DOHH2 (cell line): Measurements from ENCODE around the gene ZNF746.

Experiments
- H3F3A ChIP-seq: fragments of 200-600 bp; sonication (generic), shearing (Covaris generic); 2 replicates; pipeline ENCODE4 v1.6.0; 2016; ENCODE audit warnings: antibody characterized with exemption, mild to moderate bottlenecking; ENCODE audit not compliant: control insufficient read depth, insufficient read depth
- H3K27ac ChIP-seq: fragments of 200-600 bp; sonication (generic); 2 replicates; pipeline ENCODE4 v1.5.1; 2014; ENCODE audit warnings: low read depth, mild to moderate bottlenecking, low read length, moderate library complexity
- H3K27me3 ChIP-seq: fragments of 200-600 bp; sonication (generic); 2 replicates; pipeline ENCODE4 v1.6.1; 2014; ENCODE audit warnings: mild to moderate bottlenecking, low read length, mixed read lengths; ENCODE audit not compliant: control insufficient read depth
- H3K36me3 ChIP-seq: fragments of 200-600 bp; sonication (generic); 2 replicates; pipeline ENCODE4 v1.6.1; 2014; ENCODE audit warnings: mild to moderate bottlenecking, low read length, moderate library complexity, mixed read lengths; ENCODE audit not compliant: control insufficient read depth
- H3K4me1 ChIP-seq: fragments of 200-600 bp; sonication (generic); 2 replicates; pipeline ENCODE4 v1.6.1; 2014; ENCODE audit warnings: mild to moderate bottlenecking, low read length, mixed read lengths; ENCODE audit not compliant: control insufficient read depth
- H3K4me2 ChIP-seq: fragments of 200-600 bp; sonication (generic); 2 replicates; pipeline ENCODE4 v1.6.0; 2014; ENCODE audit warnings: mild to moderate bottlenecking, low read length, moderate library complexity
- H3K4me3 ChIP-seq: fragments of 200-600 bp; sonication (generic); 2 replicates; pipeline ENCODE4 v1.5.1; 2014; ENCODE audit warnings: mild to moderate bottlenecking, low read length, mixed read lengths
- H3K79me2 ChIP-seq: fragments of 200-600 bp; sonication (generic); 2 replicates; pipeline ENCODE4 v1.6.1; 2014; ENCODE audit warnings: mild to moderate bottlenecking, low read length, mixed read lengths; ENCODE audit not compliant: control insufficient read depth
- H3K9me2 ChIP-seq: fragments of 200-600 bp; sonication (generic); replicated peaks from 2 replicates; pipeline ENCODE4 v1.6.1; 2014; ENCODE audit warnings: mild to moderate bottlenecking, low read length, mixed read lengths; ENCODE audit not compliant: control insufficient read depth
- H3K9me3 ChIP-seq: fragments of 200-600 bp; sonication (generic); 2 replicates; pipeline ENCODE4 v1.6.1; 2014; ENCODE audit warnings: antibody characterized with exemption, low read length, mixed read lengths; ENCODE audit not compliant: control insufficient read depth, insufficient read depth
- H4K20me1 ChIP-seq: fragments of 200-600 bp; sonication (generic); 2 replicates; pipeline ENCODE4 v1.6.0; 2014; ENCODE audit warnings: low read depth, mild to moderate bottlenecking, antibody characterized with exemption, low read length, moderate library complexity; ENCODE audit not compliant: control insufficient read depth, insufficient read depth
- EZH2phosphoT487 ChIP-seq: fragments of 200-600 bp; sonication (generic); IDR thresholded peaks from 2 replicates; pipeline ENCODE4 v1.6.1; 2017; ENCODE audit warnings: borderline replicate concordance, mild to moderate bottlenecking, antibody characterized with exemption, low read length, moderate library complexity, mixed read lengths
- TF ChIP-seq, protein P1 (sequence below): fragments of 200-600 bp; sonication (generic); IDR thresholded peaks from one replicate; pipeline ENCODE4 v1.5.1; 2014; ENCODE audit warnings: antibody characterized with exemption, mild to moderate bottlenecking, low read depth, low read length; ENCODE audit not compliant: poor library complexity, severe bottlenecking

Gene ZNF746

DNA sequence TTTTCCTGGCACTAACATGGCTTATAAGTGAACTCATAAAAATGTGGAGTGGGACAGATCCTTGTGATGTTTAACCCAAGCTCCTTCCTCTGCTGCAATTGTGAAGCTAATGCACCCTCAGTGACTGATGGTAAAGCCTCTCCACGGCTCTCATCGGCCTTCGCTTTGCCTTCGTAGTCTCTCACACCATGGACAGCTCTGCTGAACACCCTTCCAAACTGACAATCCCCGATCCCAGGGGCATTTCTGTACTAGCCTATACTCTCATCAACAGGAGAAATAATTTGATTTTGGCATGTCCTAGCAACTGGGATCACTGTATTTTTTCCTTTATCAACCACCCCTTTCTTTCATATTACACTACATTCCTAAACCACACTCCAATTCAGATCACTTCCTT, 42.9 kb downstream of the ZNF746 start:
- H3K36me3 ChIP-seq: peaks cover 58% of the 10 kb centered on the region
- H3K4me2 ChIP-seq: no peak overlapping the region
- H3K4me3 ChIP-seq: no peak overlapping the region
- H3K27me3 ChIP-seq: no peaks in the 10 kb centered on the region
- no peaks in the 10 kb centered on the region for H3K9me3 ChIP-seq
- TF ChIP-seq, protein P1, sequence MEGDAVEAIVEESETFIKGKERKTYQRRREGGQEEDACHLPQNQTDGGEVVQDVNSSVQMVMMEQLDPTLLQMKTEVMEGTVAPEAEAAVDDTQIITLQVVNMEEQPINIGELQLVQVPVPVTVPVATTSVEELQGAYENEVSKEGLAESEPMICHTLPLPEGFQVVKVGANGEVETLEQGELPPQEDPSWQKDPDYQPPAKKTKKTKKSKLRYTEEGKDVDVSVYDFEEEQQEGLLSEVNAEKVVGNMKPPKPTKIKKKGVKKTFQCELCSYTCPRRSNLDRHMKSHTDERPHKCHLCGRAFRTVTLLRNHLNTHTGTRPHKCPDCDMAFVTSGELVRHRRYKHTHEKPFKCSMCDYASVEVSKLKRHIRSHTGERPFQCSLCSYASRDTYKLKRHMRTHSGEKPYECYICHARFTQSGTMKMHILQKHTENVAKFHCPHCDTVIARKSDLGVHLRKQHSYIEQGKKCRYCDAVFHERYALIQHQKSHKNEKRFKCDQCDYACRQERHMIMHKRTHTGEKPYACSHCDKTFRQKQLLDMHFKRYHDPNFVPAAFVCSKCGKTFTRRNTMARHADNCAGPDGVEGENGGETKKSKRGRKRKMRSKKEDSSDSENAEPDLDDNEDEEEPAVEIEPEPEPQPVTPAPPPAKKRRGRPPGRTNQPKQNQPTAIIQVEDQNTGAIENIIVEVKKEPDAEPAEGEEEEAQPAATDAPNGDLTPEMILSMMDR: no peak
- no peak for TF ChIP-seq EZH2phosphoT487
- no peaks in the 10 kb centered on the region for H3F3A ChIP-seq
- no peaks in the 10 kb centered on the region for H4K20me1 ChIP-seq
- peaks cover 34% of the 10 kb centered on the region for H3K79me2 ChIP-seq
- H3K27ac ChIP-seq: no peak overlapping the region
- no peaks in the 10 kb centered on the region for H3K9me2 ChIP-seq
- peaks cover 22% of the 10 kb centered on the region for H3K4me1 ChIP-seq

DNA sequence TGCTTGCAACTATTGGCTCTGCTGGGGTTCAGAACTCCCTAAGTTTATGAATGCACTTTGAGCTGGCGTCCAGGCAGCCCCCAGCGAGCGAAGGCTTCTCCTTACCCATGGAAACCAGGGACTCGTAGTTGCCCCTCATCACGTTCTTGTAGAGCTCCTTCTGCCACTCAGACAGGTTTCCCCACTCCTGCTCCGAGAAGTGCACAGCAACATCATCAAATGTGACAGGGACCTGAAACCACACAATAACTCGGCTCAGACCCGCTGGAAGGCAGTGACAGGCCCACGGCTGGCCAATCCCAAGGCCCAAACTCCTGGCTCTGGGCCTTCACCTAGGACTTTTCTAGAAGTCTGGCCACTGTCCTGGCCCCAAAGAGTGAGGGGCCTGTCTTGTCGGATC, 43.6 kb downstream of the ZNF746 start:
- H3K9me3 ChIP-seq: no peaks in the 10 kb centered on the region

DNA sequence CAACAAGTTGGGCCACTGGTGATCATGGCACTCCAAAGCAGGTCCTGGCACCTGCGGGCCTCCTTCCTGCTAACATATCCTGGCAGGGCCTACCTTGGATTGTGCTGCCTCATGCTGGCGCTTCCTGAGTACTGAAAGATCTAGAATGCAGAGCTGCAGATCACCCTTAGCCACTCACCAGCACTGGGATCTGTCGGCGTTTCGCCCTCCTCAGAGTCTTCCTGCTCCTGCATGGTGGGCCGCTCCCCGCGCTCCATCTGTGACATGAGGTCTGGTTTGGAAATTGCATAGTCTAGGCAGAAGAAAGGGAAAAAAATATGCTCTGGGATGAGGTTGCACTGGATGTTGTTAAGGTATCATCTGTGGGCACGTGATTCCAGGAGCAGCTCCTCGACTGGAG, 46.8 kb downstream of the ZNF746 start:
- TF ChIP-seq, protein P1: no peak
- TF ChIP-seq EZH2phosphoT487: no peak
- no peaks in the 10 kb centered on the region for H3K9me3 ChIP-seq
- no peaks in the 10 kb centered on the region for H3K9me2 ChIP-seq
- peaks cover 70% of the 10 kb centered on the region for H3K36me3 ChIP-seq
- H3K27me3 ChIP-seq: no peaks in the 10 kb centered on the region
- no peak overlapping the region for H3K4me3 ChIP-seq
- H3F3A ChIP-seq: no peaks in the 10 kb centered on the region
- H3K4me1 ChIP-seq: no peaks in the 10 kb centered on the region
- H4K20me1 ChIP-seq: no peaks in the 10 kb centered on the region
- no peaks in the 10 kb centered on the region for H3K79me2 ChIP-seq
- H3K4me2 ChIP-seq: no peak overlapping the region
- H3K27ac ChIP-seq: no peak overlapping the region

More for the DNA sequence above, 43.6 kb downstream of the ZNF746 start:
- peaks cover 65% of the 10 kb centered on the region for H3K36me3 ChIP-seq
- H3K4me1 ChIP-seq: peaks cover 17% of the 10 kb centered on the region
- TF ChIP-seq EZH2phosphoT487: no peak
- TF ChIP-seq, protein P1: no peak
- H3K9me2 ChIP-seq: no peaks in the 10 kb centered on the region
- H3K27me3 ChIP-seq: no peaks in the 10 kb centered on the region
- H3K27ac ChIP-seq: no peak overlapping the region
- H4K20me1 ChIP-seq: no peaks in the 10 kb centered on the region
- H3K4me3 ChIP-seq: no peak overlapping the region
- no peak overlapping the region for H3K4me2 ChIP-seq
- peaks cover 26% of the 10 kb centered on the region for H3K79me2 ChIP-seq
- no peaks in the 10 kb centered on the region for H3F3A ChIP-seq

DNA sequence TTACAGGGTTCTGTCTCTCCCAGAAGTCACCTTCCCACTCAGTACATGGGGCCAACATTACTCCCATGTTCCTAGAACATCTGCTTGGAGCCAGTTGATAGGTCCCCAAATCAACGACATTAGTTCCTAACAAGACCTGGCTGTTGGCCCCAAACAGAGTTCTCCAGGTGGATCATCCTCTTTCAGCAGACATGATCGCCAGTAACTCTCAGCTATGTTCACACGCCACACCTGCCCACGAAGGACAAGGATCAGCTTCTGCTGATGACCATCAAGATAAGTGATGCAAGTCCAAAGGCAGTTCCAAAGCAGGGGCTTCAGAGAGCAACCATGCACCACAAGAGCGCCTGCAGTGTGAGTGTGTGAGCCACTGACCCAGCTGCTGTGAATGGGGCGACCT, 47.7 kb downstream of the ZNF746 start:
- Histone ChIP-seq H3K4me1 (no peaks in the 10 kb centered on the region), H3K36me3 (peaks cover 65% of the 10 kb centered on the region), H3K79me2 (no peaks in the 10 kb centered on the region), H3K4me2 (no peak overlapping the region), H4K20me1 (no peaks in the 10 kb centered on the region), H3K27ac (no peak overlapping the region), H3F3A (no peaks in the 10 kb centered on the region), H3K9me2 (no peaks in the 10 kb centered on the region), H3K9me3 (no peaks in the 10 kb centered on the region), H3K27me3 (no peaks in the 10 kb centered on the region), H3K4me3 (no peak overlapping the region)
- TF ChIP-seq, protein P1: no peak
- no peak for TF ChIP-seq EZH2phosphoT487
